Fibroblast of lung (primary cell): Measurements from ENCODE around the gene FARSA. TPM values are rescaled to one million over a fixed set of nuclear protein-coding genes. Genes with fewer than 3 reads are reported as not detected.
A peak's percentile ranks its signal among the peaks of the same experiment; 100 is the strongest.

Source experiments
- DNase-seq, 2 donors: peaks; one replicate each; pipeline versions ENCODE4 v3.0.0 to v3.0.0-alpha.2; 2010; ENCODE audit warnings: low read depth in 2 of 2
- H2AFZ ChIP-seq: 2 replicates; pipeline ENCODE4 v1.5.1; 2012; ENCODE audit warnings: low read length, control low read depth, inconsistent platforms
- H3K27ac ChIP-seq: 2 replicates; pipeline ENCODE4 v1.5.1; 2011; ENCODE audit warnings: low read length, control low read depth; ENCODE audit not compliant: insufficient read depth
- H3K27me3 ChIP-seq: 2 replicates; pipeline ENCODE4 v1.5.1; 2011; ENCODE audit warnings: mild to moderate bottlenecking, low read length; ENCODE audit not compliant: control insufficient read depth, insufficient read depth
- H3K36me3 ChIP-seq: 2 replicates; pipeline ENCODE4 v1.5.1; 2011; ENCODE audit warnings: low read length; ENCODE audit not compliant: control insufficient read depth, insufficient read depth
- H3K4me1 ChIP-seq: 2 replicates; pipeline ENCODE4 v1.5.1; 2011; ENCODE audit warnings: low read length; ENCODE audit not compliant: control insufficient read depth, insufficient read depth; ENCODE audit errors: extremely low read depth
- H3K4me2 ChIP-seq: 2 replicates; pipeline ENCODE4 v1.5.1; 2011; ENCODE audit warnings: low read length, control low read depth; ENCODE audit not compliant: insufficient read depth; ENCODE audit errors: extremely low read depth
- H3K4me3 ChIP-seq, 4 experiments: fragments of 200-600 bp in 1 of 4; sonication (generic) in 1 of 4; replicated peaks in 1 of 4; 2 replicates each; pipeline ENCODE4 v1.5.1; 2011 to 2016; ENCODE audit warnings: low read length in 4 of 4, low read depth in 3 of 4, mild to moderate bottlenecking in 3 of 4, control low read depth in 2 of 4, inconsistent platforms in 1 of 4, mixed read lengths in 1 of 4; ENCODE audit not compliant: insufficient read depth in 1 of 4; ENCODE audit errors: control extremely low read depth in 1 of 4
- H3K79me2 ChIP-seq: 2 replicates; pipeline ENCODE4 v1.5.1; 2012; ENCODE audit warnings: mild to moderate bottlenecking, low read length, inconsistent platforms; ENCODE audit not compliant: control insufficient read depth, insufficient read depth
- H3K9ac ChIP-seq: 2 replicates; pipeline ENCODE4 v1.5.1; 2011; ENCODE audit warnings: mild to moderate bottlenecking, low read length, control low read depth; ENCODE audit not compliant: insufficient read depth
- H3K9me3 ChIP-seq: 2 replicates; pipeline ENCODE4 v1.5.1; 2012; ENCODE audit warnings: low read depth, low read length; ENCODE audit not compliant: control insufficient read depth, insufficient read depth
- H4K20me1 ChIP-seq: 2 replicates; pipeline ENCODE4 v1.5.1; 2011; ENCODE audit warnings: low read length; ENCODE audit not compliant: control insufficient read depth, insufficient read depth; ENCODE audit errors: extremely low read depth
- CTCF ChIP-seq, 2 donors: IDR thresholded peaks in 1 of 2; conservative IDR thresholded peaks in 1 of 2; 1 replicate in 1 of 2; 2 replicates in 1 of 2; pipeline ENCODE4 v1.5.1; 2011 to 2012; ENCODE audit warnings: low read length in 2 of 2, control low read depth in 1 of 2, inconsistent platforms in 1 of 2, low read depth in 1 of 2, mild to moderate bottlenecking in 1 of 2
- EZH2 ChIP-seq: IDR thresholded peaks from 2 replicates; pipeline ENCODE4 v1.5.1; 2012; ENCODE audit warnings: low read length, control low read depth, mild to moderate bottlenecking; ENCODE audit errors: missing control alignments
- polyA plus RNA-seq, 2 donors: library from polyadenylated mRNA; depleted of rRNA in 1 of 2; stranded (reverse) in 1 of 2; unstranded in 1 of 2; fragments of >200 nt; gene quantifications; 2 replicates each; pipeline ENCODE4 v1.2.1, GENCODE V29; 2011 to 2012; ENCODE audit warnings: missing spikeins in 1 of 2
- total RNA-seq: library from RNA; depleted of rRNA; stranded (reverse); fragments of >200 nt; gene quantifications from 2 replicates; pipeline ENCODE4 v1.2.1, GENCODE V29; 2014

Gene FARSA
- total and polyA plus RNA-seq, 2 donors (not counting 1 experiment from before 2014, with no cell fraction given), result 23.5 to 38.6 TPM

GRCh38 chr19:12946092-12946721 lies 12.7 kb upstream of the FARSA start:
- Histone ChIP-seq H3K9me3 (no peaks in the 10 kb centered on the region), H3K79me2 (peaks cover 51% of the 10 kb centered on the region), H3K27ac (peak overlapping the region; percentile 89), H3K27me3 (no peaks in the 10 kb centered on the region), H3K36me3 (peaks cover 43% of the 10 kb centered on the region), H3K4me2 (peak overlapping the region; percentile 99), H2AFZ (no peak overlapping the region), H4K20me1 (no peaks in the 10 kb centered on the region), H3K4me1 (peaks cover 11% of the 10 kb centered on the region), H3K4me3 (peak overlapping the region; percentile 84 to 99 (median 88)), H3K9ac (peak overlapping the region; percentile 78)
- TF ChIP-seq CTCF (conservative IDR thresholded peaks at IDR 0.05 in 1 of 2, IDR thresholded peaks at IDR 0.05 in 1 of 2; ENCODE audit: low read depth in 1 of 2, low read length in 2 of 2) (no peak), EZH2 (no peak)
- peak; percentile 81 to 84 for DNase-seq

GRCh38 chr19:12945479-12946091 lies 12.1 kb upstream of the FARSA start, which contains the start of gene RAD23A:
TSS of gene RAD23A (plus strand) at chr19:12945862. CDS start at chr19:12945949, 87 bp downstream.
- H4K20me1 ChIP-seq, result peaks cover under 1% of the 10 kb centered on the region
- peak; percentile 96 to 99 for DNase-seq
- peaks cover 48% of the 10 kb centered on the region for H3K36me3 ChIP-seq
- H3K4me2 ChIP-seq, result peak within 1 kb of the TSS; percentile 99
- H3K4me3 ChIP-seq, result peak within 1 kb of the TSS; percentile 84 to 99 (median 88)
- H3K27me3 ChIP-seq, result no peaks in the 10 kb centered on the region
- peaks cover 57% of the 10 kb centered on the region for H3K79me2 ChIP-seq
- H3K9ac ChIP-seq, result peak within 1 kb of the TSS; percentile 78
- peaks cover 15% of the 10 kb centered on the region for H3K4me1 ChIP-seq
- no peak within 1 kb of the TSS for H2AFZ ChIP-seq
- peak within 1 kb of the TSS; percentile 89 for H3K27ac ChIP-seq
- TF ChIP-seq EZH2, result no peak
- TF ChIP-seq CTCF (conservative IDR thresholded peaks at IDR 0.05 in 1 of 2, IDR thresholded peaks at IDR 0.05 in 1 of 2; ENCODE audit: low read depth in 1 of 2, low read length in 2 of 2), result no peak
- no peaks in the 10 kb centered on the region for H3K9me3 ChIP-seq

- no peak overlapping the region for H3K4me3 ChIP-seq
- no peak for DNase-seq
- H3K9me3 ChIP-seq, result no peaks in the 10 kb centered on the region
- H3K36me3 ChIP-seq, result peaks cover 47% of the 10 kb centered on the region
- peak overlapping the region; percentile 17 for H3K27ac ChIP-seq
- no peak overlapping the region for H3K9ac ChIP-seq
- no peak overlapping the region for H3K4me2 ChIP-seq
- H3K79me2 ChIP-seq, result peaks cover 66% of the 10 kb centered on the region
- no peak for TF ChIP-seq CTCF (conservative IDR thresholded peaks at IDR 0.05 in 1 of 2, IDR thresholded peaks at IDR 0.05 in 1 of 2; ENCODE audit: low read depth in 1 of 2, low read length in 2 of 2)
- TF ChIP-seq EZH2, result no peak
- peaks cover 23% of the 10 kb centered on the region for H3K4me1 ChIP-seq
- peaks cover 2% of the 10 kb centered on the region for H4K20me1 ChIP-seq
- no peak overlapping the region for H2AFZ ChIP-seq
- no peaks in the 10 kb centered on the region for H3K27me3 ChIP-seq
Measured at GRCh38 chr19:12944104-12944674, 10.7 kb upstream of the FARSA start.
